Measurements from ENCODE around the gene NAT9.

The NAT9 gene

GRCh38 chr17:74763565-74764387 is 12.4 kb downstream of the NAT9 start:
- DNase-seq = peak in 8 of 14 donors; percentile 17 to 61 (median 38)

GRCh38 chr17:74761931-74762330 is 14.2 kb downstream of the NAT9 start:
- peak in 1 of 14 donors; percentile 31 for DNase-seq

GRCh38 chr17:74761419-74761818 is 14.7 kb downstream of the NAT9 start:
- DNase-seq = peak in 1 of 14 donors; percentile 26

- DNase-seq = peak in 8 of 14 donors; percentile 20 to 50 (median 32)
Observed at GRCh38 chr17:74760404-74761105, 15.6 kb downstream of the NAT9 start.

DNA sequence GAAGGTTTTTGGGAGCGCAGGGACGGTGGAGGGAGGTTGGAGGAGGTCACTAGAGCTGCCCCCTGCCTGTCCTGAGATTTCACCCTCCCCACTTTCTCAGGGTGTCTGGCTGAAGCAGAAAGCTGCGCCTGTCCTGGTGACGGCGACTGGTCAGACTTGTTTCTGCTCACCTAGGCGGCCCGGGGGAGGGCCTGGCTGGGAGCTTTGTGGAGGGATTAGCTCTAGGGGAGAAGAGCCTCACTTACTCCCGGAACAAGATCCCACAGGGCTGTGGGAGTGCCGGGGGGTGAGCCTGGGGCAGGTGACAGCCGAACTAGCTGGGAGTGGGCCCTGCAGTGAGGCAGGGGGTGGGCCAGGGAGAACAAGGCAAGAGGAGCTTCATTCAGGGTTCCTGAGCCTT is 16.2 kb downstream of the NAT9 start:
- DNase-seq = no peak

DNA sequence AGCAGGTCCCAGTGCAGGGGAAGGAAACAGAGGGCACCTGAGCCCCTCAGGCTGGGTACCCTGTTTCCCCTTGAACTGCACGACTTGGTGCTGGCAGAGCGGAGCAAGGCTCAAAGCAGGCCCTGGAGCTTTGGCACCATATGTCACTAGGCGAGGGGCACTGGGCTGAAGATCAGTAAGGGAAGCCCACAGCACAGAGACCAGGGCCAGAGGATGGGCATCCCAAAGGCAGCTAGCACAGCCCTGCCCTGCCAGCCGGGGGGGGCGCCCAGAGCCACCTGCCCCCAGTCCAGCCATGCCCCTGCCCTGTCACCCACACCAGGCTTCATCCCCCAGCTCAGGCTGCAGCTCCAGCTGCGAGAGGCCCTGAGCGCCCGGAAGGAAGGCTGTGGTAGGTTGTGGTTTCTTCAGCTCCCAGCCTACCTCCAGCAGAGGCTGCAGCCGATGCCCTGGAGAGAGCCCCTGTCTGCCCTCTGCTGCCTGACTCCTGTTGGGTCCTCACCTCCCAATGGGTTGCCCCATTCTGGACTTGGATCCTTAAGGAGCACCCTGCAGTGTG is 16.8 kb downstream of the NAT9 start:
- DNase-seq = peak in 1 of 14 donors; percentile 29

DNA sequence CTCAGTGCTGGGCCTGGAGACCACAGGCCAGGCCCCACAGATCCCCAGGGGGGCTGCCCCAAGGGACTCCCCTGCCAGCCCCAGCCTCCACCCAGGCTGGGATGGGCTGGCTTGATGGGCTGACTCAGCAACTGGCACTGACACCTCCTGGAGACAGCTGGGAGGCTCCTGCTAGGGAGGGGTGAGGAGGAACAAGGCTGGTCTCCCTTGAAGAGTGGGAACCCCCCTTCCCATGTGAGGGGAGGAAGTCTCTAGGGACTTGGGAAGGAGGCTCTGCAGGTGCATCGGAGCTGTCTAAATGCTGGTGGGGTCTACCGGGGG is 17.3 kb downstream of the NAT9 start:
- DNase-seq = peak in 6 of 14 donors; percentile 29 to 58 (median 37)

DNA sequence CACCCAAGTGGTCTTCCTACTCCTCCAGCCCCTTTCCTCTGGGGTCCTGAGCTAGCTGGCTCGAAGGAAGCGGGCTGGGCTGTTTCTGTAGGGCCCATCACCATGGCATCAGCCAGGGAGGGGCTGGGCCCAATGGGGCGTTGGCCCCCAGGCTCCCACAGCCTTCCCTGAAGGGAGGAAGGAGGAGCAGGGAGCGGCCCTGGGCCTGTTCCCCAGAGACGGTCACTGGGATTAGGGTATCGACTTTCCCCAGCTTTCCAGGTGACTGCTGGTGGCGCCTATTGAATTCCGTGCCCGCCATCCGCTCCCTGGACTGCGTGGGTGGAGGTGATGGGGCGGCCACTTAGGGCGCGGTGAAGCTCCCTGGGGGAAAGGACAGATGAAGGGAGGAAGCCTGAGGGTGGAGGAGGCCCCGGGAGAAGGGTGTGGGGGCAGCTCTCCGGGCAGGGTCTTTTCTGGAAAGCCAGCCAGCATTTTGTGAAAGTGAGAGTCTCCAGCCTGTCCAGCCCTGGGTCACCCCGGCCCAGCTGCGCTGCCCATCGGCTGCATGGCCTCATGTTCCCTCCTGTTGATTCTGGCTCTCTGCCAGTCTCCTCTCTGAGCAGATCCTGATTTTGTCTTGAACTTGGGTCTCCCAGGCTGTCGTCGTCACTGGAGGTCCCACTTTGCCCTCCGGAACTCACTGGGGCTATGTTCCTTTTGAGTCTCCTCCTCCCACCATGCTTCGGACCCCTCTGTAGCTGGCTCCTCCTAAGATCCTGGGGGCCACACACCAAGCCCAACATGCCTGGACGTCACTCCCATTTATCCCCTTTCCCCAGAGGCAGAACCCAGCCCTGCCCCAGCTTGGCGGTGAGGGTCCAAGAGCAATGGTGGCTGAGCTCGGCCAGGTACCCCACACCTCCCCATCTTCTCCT is 18.0 kb downstream of the NAT9 start:
- peak in 3 of 14 donors; percentile 38 to 48 (median 40) for DNase-seq

GRCh38 chr17:74757502-74757901 is 18.6 kb downstream of the NAT9 start:
- peak in 6 of 14 donors; percentile 13 to 70 (median 48) for DNase-seq

DNA sequence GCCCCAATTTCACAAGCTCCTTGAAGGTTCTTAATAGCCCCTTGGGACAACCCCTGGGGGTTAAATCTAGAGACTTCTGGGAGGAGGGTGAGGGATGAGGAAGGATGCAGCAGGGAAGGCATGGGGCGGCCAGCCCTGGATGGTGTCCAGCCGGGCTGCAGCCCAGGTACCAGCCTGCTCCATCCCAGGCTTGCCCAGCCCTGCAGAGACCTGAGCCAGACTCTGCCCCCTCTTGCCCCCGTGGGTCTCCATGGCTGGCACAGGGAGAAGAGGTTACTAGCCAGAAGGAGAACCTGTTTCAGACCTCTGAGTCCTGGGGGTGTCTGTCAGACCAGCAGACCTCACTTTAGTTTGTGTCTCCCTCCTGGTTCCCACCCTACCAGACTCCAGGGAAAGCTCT is 19.3 kb downstream of the NAT9 start:
- DNase-seq = no peak

GRCh38 chr17:74755533-74755932 is 20.6 kb downstream of the NAT9 start:
- peak in 1 of 14 donors; percentile 10 for DNase-seq

DNA sequence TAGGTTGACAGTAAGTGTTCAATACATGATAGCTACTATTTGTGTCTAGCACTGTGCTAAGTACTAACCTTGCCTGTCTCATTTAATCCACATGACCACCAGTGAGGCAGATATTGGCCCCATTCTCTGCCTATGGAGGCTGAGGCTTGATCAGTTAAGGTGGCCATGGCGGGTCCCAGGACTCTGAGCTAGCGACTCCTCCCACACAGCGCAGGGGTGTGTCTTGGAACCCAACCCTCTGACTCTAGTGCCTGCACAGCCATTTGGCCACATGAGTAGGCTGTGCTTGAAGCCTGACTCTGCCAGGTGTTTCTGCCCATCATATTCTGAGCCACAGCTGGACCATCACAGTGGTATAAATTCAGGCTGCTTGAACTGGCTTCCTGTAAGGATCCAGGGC is 21.3 kb downstream of the NAT9 start:
- DNase-seq = peak in 1 of 14 donors; percentile 16

DNA sequence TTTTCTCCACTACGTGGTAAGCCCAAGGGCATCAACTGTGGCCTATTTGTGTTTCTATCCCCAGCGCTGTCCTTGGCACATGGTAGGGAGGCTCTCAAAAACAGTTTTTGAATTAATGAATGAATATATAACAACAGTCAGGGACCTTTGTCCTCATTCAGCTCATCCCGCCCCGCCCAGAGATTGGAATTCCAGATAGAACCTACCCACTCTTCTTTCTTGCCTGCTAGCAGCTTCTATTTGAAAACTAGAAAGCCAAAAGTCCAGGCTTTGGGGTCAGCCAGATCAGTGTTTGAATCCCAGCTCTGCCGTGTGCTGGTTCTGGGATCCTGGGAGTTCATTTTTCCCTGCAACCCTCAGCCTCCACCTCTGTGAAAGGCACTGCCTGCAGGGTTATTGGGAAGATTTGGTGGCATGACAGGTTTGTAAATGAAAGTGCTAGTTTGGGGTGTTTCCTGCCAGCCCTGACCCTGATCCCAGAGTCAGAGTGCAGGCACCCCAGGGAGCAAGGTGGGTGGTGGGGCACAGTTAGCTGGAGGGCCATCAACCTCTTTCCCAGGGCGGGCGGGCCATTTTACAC is 23.2 kb downstream of the NAT9 start:
- DNase-seq = no peak

GRCh38 chr17:74752415-74752814 is 23.7 kb downstream of the NAT9 start:
- no peak for DNase-seq

DNA sequence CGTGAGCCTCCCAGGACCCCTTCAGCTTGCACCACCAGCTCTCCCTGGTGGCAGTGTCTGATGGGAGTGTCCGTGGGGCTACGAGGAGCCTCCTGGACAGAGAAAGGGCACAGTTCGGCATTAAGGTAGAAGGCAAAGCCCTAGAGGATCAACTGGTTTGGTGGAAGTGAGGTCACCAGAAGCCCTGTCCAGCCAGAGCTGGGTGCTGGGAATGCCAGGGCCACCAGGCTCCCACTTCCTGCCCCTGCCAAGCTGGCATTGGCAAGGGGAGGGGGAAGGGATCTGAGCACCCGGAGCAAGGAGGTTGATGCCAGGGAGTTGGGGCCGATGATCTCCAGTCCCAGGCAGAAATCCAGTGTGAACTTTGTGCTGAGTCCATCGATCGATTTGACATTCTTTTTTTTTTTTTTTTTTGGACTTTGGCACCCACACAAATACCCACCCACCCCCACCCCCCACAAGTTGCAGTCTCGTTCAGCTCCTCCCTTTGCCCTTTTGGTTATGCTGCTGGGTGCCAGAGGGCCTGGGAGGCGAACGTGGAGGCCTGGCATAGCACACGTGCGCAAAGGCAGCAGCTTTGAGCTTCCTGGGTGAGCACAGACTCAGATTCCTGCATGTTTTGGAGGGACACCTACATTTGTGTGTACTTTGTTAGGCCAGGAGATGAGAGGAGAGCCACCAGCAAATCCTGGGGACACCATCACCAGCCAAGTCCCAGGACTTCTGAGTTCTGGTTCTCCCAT is 25.6 kb downstream of the NAT9 start:
- DNase-seq = peak in 9 of 14 donors; percentile 30 to 77 (median 56)

DNA sequence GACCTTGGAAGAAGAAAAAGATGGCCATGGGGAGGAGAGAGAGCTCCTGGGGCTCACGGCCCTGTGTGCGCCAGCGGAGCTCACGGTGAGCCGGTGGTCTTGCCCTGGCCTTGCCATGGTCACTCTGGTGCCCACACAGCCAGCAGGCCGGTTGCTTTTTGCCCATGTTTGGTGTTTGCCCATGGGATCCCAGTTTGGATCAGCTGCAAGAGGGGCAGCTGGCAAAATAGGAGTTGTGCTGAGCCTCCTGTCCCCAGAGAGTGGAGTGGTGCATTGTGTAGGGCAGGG is 26.2 kb downstream of the NAT9 start:
- DNase-seq = no peak

- peak in 5 of 14 donors; percentile 19 to 60 (median 41) for DNase-seq
Observed at GRCh38 chr17:74749279-74750038, 26.7 kb downstream of the NAT9 start.

DNA sequence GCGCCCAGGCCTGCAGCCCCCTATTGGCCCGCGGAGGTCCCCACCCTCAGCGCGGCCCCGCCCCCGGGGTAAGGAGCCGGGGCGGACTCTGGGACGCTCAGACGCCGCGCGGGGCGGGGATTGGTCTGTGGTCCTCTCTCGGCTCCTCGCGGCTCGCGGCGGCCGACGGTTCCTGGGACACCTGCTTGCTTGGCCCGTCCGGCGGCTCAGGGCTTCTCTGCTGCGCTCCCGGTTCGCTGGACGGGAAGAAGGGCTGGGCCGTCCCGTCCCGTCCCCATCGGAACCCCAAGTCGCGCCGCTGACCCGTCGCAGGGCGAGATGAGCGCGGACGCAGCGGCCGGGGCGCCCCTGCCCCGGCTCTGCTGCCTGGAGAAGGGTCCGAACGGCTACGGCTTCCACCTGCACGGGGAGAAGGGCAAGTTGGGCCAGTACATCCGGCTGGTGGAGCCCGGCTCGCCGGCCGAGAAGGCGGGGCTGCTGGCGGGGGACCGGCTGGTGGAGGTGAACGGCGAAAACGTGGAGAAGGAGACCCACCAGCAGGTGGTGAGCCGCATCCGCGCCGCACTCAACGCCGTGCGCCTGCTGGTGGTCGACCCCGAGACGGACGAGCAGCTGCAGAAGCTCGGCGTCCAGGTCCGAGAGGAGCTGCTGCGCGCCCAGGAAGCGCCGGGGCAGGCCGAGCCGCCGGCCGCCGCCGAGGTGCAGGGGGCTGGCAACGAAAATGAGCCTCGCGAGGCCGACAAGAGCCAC is 27.4 kb downstream of the NAT9 start, which contains the start of gene NHERF1:
NHERF1 (plus strand) TSS at position 100 of the 750 bp plus-strand sequence; CDS start at position 319, 219 bp downstream.
- DNase-seq = peak in 13 of 14 donors; percentile 63 to 97 (median 90)

DNA sequence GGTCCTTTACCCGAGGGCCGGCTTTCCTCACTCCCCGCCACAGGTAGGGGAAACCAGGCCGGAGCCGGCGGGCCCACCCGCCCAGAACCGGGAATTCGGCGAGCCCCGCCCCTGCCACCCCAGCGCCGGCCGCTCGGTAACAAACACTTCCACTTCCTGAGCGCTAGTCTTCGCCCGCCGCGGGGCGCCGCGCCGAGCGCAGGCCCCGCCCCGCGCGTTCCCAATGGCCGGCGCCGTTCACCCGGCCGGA is 27.9 kb downstream of the NAT9 start:
- DNase-seq = no peak

- no peak for DNase-seq
Observed at GRCh38 chr17:74746922-74747321, 29.2 kb downstream of the NAT9 start.
